Endothelial cell of umbilical vein (primary cell): ENCODE results near the gene ABCC1.

ENCODE experiments used
- CTCF ChIP-seq, 2 donors: IDR thresholded peaks; 1 replicate in 1 of 2; 2 replicates in 1 of 2; pipeline ENCODE4 v1.5.1; 2011; ENCODE audit warnings: low read length in 2 of 2, mild to moderate bottlenecking in 2 of 2, moderate library complexity in 2 of 2, control low read depth in 1 of 2, inconsistent platforms in 1 of 2, low read depth in 1 of 2; ENCODE audit not compliant: insufficient read depth in 1 of 2; ENCODE audit errors: extremely low read depth in 1 of 2
- EZH2 ChIP-seq: IDR thresholded peaks from 2 replicates; pipeline ENCODE4 v1.6.1; 2012; ENCODE audit warnings: borderline replicate concordance, low read depth, mild to moderate bottlenecking, moderate library complexity, low read length, inconsistent platforms; ENCODE audit not compliant: severe bottlenecking
- JUN ChIP-seq: IDR thresholded peaks from 2 replicates; pipeline ENCODE4 v1.6.1; 2011; ENCODE audit warnings: borderline replicate concordance, low read depth; ENCODE audit not compliant: insufficient read length, insufficient read depth
- POLR2A ChIP-seq: IDR thresholded peaks from 2 replicates; pipeline ENCODE4 v1.6.1; 2012; ENCODE audit warnings: low read depth, mild to moderate bottlenecking, control low read depth, low read length
- POLR2AphosphoS5 ChIP-seq: IDR thresholded peaks from 2 replicates; pipeline ENCODE4 v1.6.1; 2012; ENCODE audit warnings: low read depth, mild to moderate bottlenecking, control low read depth, low read length, moderate library complexity; ENCODE audit not compliant: insufficient read depth

GRCh38 chr16:16124438-16124837 lies 175.0 kb downstream of the ABCC1 start:
- TF ChIP-seq CTCF (IDR thresholded peaks at IDR 0.05; ENCODE audit: extremely low read depth in 1 of 2, insufficient read depth in 1 of 2, low read depth in 1 of 2, low read length in 2 of 2), result no peak
- TF ChIP-seq JUN, result no peak
- no peak for TF ChIP-seq POLR2AphosphoS5
- no peak for TF ChIP-seq EZH2
- TF ChIP-seq POLR2A, result no peak
